Mononuclear cell (primary cell): ENCODE measurements around the gene NKAIN2. TPM values are rescaled to one million over a fixed set of nuclear protein-coding genes. Genes with fewer than 3 reads are reported as not detected.
"Not testable (repeated sequence)": the region's sequence is repeated elsewhere in the genome, so short reads cannot be mapped to it uniquely, and the experiment has no call there.

ENCODE experiments used
- H3K27me3 ChIP-seq: 2 replicates; pipeline ENCODE4 v1.6.0; 2011; ENCODE audit warnings: low read length, control low read depth; ENCODE audit not compliant: insufficient read depth
- H3K4me1 ChIP-seq: 2 replicates; pipeline ENCODE4 v1.5.1; 2011; ENCODE audit warnings: mild to moderate bottlenecking, low read length, control low read depth; ENCODE audit not compliant: insufficient read depth
- H3K4me3 ChIP-seq: 2 replicates; pipeline ENCODE4 v1.5.1; 2011; ENCODE audit warnings: mild to moderate bottlenecking, low read length, moderate library complexity
- H3K9me3 ChIP-seq: 2 replicates; pipeline ENCODE4 v1.5.1; 2011; ENCODE audit warnings: low read depth, mild to moderate bottlenecking, control low read depth, low read length
- total RNA-seq: library from RNA; depleted of rRNA; stranded (reverse); fragments of >200 nt; gene quantifications from one replicate; pipeline ENCODE4 v1.2.3, GENCODE V29; 2012

Gene NKAIN2
- total RNA-seq, 1 donor = not detected

DNA sequence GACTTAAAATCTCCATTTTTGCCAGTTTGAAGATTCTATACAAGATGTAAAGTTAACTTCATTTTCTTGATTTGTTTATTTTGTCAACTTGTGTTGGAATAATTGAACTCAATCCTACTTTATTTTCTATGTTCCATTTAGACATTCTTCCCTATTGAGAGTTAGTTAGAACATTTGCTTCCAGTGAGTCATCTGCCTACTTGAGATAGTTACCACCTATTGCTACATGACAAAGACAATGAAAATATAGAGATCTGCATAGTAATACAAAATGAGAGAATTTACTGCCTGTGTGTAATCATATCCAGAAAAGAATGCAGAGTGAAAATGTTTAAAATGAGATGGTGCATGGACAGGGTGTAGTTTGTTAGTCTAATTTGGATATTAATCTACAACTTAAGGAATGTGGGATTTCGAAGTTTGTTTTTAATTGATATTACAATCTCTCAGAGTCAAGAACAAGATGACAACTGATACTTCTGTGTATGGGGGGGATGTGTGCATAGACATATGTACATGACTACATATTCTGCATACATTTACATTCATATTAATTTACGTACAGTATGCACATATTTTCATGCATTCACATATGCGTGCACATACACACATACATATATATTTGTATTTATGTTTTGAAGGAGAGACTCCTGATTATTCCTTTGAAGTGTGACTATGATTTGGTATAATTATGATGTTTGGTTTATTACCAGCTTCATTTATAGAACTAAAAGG lies 420.1 kb downstream of the NKAIN2 start:
- H3K4me1 ChIP-seq = no peaks in the 10 kb centered on the region
- no peak overlapping the region for H3K4me3 ChIP-seq
- no peaks in the 10 kb centered on the region for H3K27me3 ChIP-seq
- H3K9me3 ChIP-seq = peaks cover under 1% of the 10 kb centered on the region

DNA sequence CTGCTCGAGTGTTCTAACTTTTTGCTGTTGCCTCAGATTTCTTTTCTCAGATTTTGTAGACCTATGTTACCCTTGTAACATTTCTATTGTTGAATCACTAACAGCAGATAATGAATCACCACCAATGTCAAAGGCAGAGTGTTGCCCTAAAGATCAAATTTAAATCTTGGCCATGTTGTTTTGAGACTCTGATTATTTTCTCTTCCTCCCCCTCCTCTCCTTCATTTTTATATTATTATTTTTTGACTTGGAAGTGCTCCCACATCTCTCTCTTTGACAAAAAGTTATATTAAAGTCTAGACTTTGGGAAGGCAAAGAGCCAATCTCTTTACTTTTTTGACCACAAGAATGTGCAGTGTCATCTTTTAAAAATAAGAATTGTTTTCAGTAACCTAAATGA lies 422.7 kb downstream of the NKAIN2 start:
- Histone ChIP-seq H3K4me1 (no peaks in the 10 kb centered on the region), H3K4me3 (no peak overlapping the region), H3K27me3 (no peaks in the 10 kb centered on the region), H3K9me3 (no peaks in the 10 kb centered on the region)

DNA sequence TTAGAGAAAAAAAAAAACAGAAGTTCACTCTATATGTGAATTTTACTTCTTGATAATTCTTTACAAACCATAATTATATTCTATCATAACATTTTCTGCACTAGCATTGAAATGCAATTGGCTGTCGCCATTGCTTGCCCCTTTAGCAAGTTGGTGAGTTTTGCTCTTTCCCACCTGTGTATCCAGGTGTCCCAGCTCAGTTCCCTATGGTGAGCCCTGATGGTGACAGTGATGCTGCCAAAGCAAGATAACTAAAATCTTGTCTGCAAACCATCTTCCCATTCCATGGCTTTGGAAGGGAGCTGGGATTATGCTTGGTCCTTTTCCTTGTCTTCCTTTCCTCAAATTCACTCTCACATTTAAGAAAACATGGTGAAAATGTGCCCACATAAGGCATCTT lies 429.6 kb downstream of the NKAIN2 start:
- Histone ChIP-seq H3K4me3 (no peak overlapping the region), H3K9me3 (no peaks in the 10 kb centered on the region), H3K4me1 (no peaks in the 10 kb centered on the region), H3K27me3 (no peaks in the 10 kb centered on the region)

DNA sequence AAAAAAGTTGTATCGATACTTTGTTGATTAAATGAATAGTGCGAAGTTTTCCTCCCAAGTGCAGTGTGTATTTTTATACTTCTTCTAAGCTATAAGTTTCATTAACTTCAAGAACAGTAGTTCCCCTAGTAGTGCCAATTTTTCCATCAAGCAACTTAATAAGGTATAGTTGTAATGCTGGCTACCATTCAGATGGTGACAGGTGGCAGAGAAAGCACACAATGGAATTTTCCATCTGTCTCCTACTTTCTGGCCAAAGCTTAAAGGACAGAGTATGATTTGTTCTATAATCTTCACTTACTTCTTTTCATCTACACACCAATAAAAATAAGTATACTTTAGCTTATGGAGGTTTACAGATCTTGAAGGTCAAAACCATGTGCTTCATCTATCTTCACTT lies 431.1 kb downstream of the NKAIN2 start:
- Histone ChIP-seq H3K4me1 (no peaks in the 10 kb centered on the region), H3K4me3 (no peak overlapping the region), H3K27me3 (no peaks in the 10 kb centered on the region), H3K9me3 (no peaks in the 10 kb centered on the region)

DNA sequence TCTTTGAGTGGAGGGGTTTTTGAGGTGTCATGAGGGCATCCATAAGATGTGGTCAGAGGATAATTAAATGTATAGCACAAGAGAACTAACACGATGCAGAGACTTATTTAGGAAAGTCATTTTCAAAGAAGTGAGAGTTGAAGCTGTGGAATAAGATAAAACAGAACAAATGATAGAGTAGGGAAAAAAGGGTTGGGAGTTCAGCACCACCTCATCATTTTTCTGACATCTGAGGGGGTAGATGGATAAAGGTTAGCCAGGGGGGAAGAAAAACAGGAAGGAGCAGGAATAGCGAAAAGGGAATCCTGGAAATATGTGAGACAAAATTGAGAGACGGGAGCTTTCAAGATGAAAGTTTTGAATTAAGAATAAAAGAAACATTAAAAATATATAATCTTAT lies 434.2 kb downstream of the NKAIN2 start:
- Histone ChIP-seq H3K27me3 (no peaks in the 10 kb centered on the region), H3K4me1 (no peaks in the 10 kb centered on the region), H3K4me3 (no peak overlapping the region), H3K9me3 (no peaks in the 10 kb centered on the region)

DNA sequence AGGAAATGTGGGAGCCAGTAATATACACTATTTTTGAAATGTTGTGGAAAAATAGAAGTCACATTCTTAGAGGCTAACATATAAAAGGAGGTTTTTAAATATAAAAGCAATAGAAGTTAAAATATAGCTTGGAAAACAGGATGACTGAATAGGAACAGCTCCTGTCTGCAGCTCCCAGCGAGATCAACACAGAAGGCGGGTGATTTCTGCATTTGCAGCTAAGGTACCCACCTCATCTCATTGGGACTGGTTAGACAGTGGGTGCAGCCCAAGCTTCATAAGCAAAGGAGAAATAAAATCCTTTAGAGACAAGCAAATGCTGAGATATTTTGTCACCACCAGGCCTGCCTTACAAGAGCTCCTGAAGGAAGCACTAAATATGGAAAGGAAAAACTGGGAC lies 434.7 kb downstream of the NKAIN2 start:
- not testable (repeated sequence) for H3K27me3 ChIP-seq, H3K9me3 ChIP-seq

DNA sequence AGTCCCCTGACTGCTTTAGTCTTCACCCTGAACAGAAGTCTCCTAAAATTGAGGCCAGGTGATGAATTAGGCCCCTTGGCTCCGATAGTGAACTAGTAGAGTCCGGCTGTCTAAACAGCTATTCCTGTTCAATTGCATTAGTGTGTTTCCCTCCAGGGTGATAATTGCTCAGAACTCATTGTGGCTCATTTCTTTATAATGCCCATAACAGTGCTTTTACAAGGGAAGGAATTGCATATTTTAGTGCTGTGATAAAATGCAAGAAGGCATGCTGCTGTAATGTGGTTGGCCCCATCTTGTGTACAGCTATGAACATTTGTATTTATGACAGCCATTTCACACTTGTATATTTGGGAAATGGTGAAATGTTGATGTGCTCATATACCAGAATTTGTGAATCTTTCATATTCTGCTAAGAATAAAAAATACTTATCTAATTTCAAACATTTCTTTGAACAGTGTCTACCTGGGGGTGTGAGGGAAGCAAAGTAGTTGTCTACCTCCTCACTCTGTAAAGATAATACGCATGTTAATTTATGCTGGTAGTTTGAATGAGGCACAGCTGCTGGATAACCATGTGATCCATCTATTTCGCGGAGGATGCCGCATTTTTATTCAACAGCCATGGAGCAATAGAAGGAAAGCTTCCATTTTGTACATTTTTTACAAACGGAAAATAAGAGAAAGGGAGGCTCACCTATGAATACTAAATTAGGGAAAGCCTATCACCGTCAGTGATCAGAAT lies 451.4 kb downstream of the NKAIN2 start:
- no peaks in the 10 kb centered on the region for H3K27me3 ChIP-seq
- H3K4me1 ChIP-seq = no peaks in the 10 kb centered on the region
- H3K9me3 ChIP-seq = no peaks in the 10 kb centered on the region
- no peak overlapping the region for H3K4me3 ChIP-seq

More for the DNA sequence above, 434.7 kb downstream of the NKAIN2 start:
- H3K4me3 ChIP-seq, H3K4me1 ChIP-seq: not testable (repeated sequence)

DNA sequence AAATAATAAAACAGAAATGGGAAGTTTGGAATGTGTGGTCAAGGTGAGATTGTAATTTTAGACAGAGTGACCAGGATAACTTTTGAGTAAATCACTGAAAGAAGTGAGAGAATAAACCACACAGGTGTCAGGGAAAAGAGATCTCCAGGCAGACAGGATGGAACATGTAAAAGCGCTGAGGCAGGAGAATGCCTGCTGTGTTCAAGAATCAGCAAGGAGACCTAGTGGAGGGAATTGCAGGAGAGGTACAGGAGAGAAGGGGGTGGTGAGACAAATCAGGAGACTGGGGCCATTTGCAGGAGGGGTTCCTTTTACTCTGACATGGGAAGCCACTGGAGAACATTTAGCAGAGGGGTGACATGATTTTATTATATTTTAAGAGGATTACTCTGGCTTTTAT lies 456.7 kb downstream of the NKAIN2 start:
- Histone ChIP-seq H3K4me1 (no peaks in the 10 kb centered on the region), H3K27me3 (no peaks in the 10 kb centered on the region), H3K4me3 (no peak overlapping the region), H3K9me3 (no peaks in the 10 kb centered on the region)

DNA sequence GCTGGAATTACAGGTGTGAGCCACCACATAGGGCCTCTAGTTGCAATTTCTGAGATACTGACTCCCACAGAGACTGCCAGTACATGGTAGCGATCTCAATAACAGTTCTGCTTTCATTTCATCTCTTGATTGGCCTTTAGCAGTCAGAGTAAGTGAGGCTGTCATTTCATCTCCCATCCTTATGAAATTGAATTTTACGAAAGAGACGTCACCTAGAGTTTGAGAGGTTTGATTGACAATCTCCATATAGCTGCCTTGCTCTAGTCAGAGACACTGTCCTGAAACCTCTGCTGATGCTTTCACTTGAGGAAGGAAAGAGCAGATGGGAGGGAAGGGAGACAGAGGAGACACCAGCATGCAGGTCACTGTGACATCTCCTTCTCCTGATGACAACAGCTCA lies 466.1 kb downstream of the NKAIN2 start:
- no peak overlapping the region for H3K4me3 ChIP-seq
- H3K4me1 ChIP-seq = no peaks in the 10 kb centered on the region
- H3K9me3 ChIP-seq = no peaks in the 10 kb centered on the region
- no peaks in the 10 kb centered on the region for H3K27me3 ChIP-seq

DNA sequence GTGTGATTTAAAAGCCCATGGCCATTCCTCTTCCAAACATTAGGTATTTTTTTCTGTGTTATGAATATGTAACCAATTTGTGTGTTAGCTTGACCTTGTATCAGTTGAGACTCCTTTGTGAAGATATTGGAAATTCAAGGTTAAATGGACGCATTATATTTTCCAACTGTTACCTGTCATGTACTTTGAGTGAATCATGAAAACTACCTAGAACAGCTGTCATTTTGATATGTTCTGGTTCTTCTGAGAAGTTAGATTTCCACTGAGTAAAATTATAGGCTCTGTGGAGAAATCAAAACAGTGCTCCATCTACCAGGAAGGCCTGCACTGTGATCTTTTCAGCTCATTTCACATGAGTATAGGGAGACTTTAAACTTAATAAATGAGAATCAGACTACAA lies 470.0 kb downstream of the NKAIN2 start:
- H3K9me3 ChIP-seq = no peaks in the 10 kb centered on the region
- H3K4me3 ChIP-seq = no peak overlapping the region
- H3K27me3 ChIP-seq = no peaks in the 10 kb centered on the region
- H3K4me1 ChIP-seq = no peaks in the 10 kb centered on the region

DNA sequence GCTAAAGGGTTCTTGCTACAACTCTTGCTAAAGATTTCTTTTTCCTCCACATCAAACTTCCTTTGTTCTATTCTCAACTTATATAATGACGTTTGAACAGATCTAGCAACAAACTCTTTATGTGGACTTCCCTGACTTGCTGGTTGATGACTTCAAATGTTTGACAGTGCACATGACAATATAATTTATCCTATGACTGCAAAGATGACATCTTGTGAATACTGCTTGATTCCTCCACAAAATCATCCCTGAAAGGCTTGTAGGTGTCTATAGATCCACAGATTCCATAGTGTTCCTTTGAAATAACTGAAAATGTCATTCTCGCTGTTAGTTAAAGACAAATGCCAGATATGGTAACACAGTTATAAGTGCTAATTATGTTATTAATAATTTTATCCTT lies 478.9 kb downstream of the NKAIN2 start:
- H3K4me1 ChIP-seq = no peaks in the 10 kb centered on the region
- no peaks in the 10 kb centered on the region for H3K27me3 ChIP-seq
- no peaks in the 10 kb centered on the region for H3K9me3 ChIP-seq
- H3K4me3 ChIP-seq = no peak overlapping the region

DNA sequence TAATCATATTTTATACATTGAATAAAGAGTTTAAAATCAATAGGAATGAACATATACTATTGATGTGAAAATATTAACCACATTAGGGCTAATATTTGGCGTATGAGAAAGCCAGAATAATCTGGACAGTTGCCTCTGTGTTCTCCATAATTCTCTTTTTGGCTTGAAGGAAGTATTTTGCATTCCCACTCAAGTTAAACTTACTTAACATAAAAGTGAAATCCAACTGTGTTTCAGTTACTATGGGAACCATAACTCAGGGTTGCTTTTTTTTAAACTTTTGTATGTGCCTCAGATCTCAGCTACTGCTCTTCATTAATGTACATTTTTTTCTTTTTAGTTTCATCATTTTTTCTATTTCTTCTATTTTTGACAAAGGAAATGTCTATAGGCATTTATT lies 479.8 kb downstream of the NKAIN2 start:
- Histone ChIP-seq H3K27me3 (no peaks in the 10 kb centered on the region), H3K4me1 (no peaks in the 10 kb centered on the region), H3K4me3 (no peak overlapping the region), H3K9me3 (no peaks in the 10 kb centered on the region)

DNA sequence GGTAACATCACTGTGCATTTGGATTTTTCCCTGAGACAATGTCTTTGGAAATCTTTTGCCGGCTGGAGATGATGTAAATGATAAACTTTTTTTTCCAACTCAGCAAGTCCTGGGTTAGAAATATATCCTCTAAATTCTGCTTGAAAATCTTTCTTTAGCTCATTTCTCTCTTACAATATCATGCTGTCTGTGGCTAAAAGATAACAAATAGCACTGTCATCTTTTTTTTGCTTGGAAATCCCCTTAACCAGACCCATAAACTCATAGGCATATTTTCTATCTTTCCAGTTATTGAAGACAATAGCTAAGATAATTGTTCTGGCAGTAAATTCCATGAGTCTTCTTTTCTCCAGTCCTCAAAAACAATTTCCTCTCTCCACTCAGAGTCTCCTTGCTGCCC lies 481.5 kb downstream of the NKAIN2 start:
- no peaks in the 10 kb centered on the region for H3K27me3 ChIP-seq
- H3K4me3 ChIP-seq = no peak overlapping the region
- H3K9me3 ChIP-seq = no peaks in the 10 kb centered on the region
- H3K4me1 ChIP-seq = no peaks in the 10 kb centered on the region

DNA sequence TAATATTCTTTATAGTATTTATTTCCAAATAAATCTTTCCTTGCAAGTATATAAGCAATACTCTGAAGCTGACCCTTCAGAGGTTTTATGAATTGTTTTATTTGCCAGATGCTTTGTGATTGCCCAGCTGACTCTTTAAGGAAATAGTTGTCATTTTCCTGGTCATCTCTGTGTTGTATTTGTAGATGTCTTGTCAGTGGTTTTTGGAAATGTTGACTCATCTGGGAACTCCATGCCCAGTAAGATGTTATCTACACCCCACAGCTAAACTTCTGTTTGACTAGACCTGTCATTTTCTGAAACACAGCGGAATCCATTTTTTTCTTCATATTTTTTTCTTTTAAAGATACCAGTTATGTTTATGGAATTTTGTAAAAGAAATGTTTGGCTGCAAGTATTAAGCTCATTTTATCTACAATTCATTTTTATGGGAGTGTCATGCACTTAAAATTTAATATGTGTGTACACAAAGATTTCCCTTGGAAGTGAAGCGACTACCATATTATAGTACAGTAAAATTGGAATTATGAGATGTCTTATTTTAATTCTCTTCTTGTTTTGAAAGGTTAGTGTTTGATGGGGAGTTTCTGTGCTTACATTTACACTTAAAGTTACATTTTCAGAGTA lies 491.0 kb downstream of the NKAIN2 start:
- Histone ChIP-seq H3K9me3 (no peaks in the 10 kb centered on the region), H3K4me3 (no peak overlapping the region), H3K4me1 (no peaks in the 10 kb centered on the region), H3K27me3 (no peaks in the 10 kb centered on the region)

DNA sequence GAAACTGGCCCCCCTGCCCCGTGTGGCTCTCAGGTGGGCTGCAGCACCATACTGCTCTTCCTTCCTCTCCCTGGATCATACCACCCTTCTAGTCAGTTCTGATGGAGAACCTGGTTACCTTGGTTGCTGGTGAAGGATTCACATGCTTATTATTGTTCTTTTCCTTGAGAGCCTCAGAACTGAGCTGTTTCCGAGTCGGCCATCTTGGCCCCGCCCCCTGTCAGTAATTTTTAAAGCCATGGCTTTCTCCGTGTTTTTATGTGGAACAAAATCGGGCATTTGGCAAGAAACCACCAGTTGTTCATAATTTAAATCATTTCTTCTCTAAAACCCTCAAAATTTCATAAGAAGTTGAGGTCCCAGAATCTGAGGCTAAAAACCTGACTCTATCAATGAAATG lies 493.8 kb downstream of the NKAIN2 start:
- Histone ChIP-seq H3K27me3 (no peaks in the 10 kb centered on the region), H3K9me3 (no peaks in the 10 kb centered on the region), H3K4me3 (no peak overlapping the region), H3K4me1 (no peaks in the 10 kb centered on the region)
